NCI-H82 treated with DMSO at 0.1 percent for 48 hours (cell line): ENCODE results near the gene UNC5C.
A peak's percentile ranks its signal among the peaks of the same experiment; 100 is the strongest.

ENCODE experiments used
- DNase-seq: peaks from one replicate; lab custom pipeline; 2025; ENCODE audit not compliant: unreplicated experiment; lab: John Stamatoyannopoulos, UW

Gene UNC5C

GRCh38 chr4:95360256-95360903 is 188.4 kb downstream of the UNC5C start:
- DNase-seq = no peak

- no peak for DNase-seq
These were observed 190.4 kb downstream of the UNC5C start for GRCh38 chr4:95358421-95358820.

- DNase-seq = no peak
These were observed 193.8 kb downstream of the UNC5C start for GRCh38 chr4:95355021-95355420.

GRCh38 chr4:95348418-95348817 is 200.4 kb downstream of the UNC5C start:
- no peak for DNase-seq

- no peak for DNase-seq
These were observed 205.5 kb downstream of the UNC5C start for GRCh38 chr4:95343235-95343634.

- DNase-seq = no peak
These were observed 208.6 kb downstream of the UNC5C start for GRCh38 chr4:95340191-95340590.

- DNase-seq = no peak
These were observed 223.1 kb downstream of the UNC5C start for GRCh38 chr4:95325665-95326064.

GRCh38 chr4:95319169-95319568 is 229.6 kb downstream of the UNC5C start:
- no peak for DNase-seq

GRCh38 chr4:95318483-95318882 is 230.3 kb downstream of the UNC5C start:
- DNase-seq = no peak

GRCh38 chr4:95318044-95318443 is 230.7 kb downstream of the UNC5C start:
- DNase-seq = no peak

- DNase-seq = no peak
These were observed 231.5 kb downstream of the UNC5C start for GRCh38 chr4:95317085-95317793.

GRCh38 chr4:95314573-95314972 is 234.2 kb downstream of the UNC5C start:
- no peak for DNase-seq

- DNase-seq = no peak
These were observed 243.9 kb downstream of the UNC5C start for GRCh38 chr4:95304898-95305297.

- DNase-seq = no peak
These were observed 248.5 kb downstream of the UNC5C start for GRCh38 chr4:95300304-95300703.

- DNase-seq = no peak
These were observed 252.7 kb downstream of the UNC5C start for GRCh38 chr4:95296052-95296451.

- no peak for DNase-seq
These were observed 253.6 kb downstream of the UNC5C start for GRCh38 chr4:95295157-95295556.

GRCh38 chr4:95294321-95294720 is 254.5 kb downstream of the UNC5C start:
- DNase-seq = peak; percentile 81

GRCh38 chr4:95293014-95293413 is 255.8 kb downstream of the UNC5C start:
- no peak for DNase-seq

GRCh38 chr4:95290702-95291101 is 258.1 kb downstream of the UNC5C start:
- no peak for DNase-seq

- no peak for DNase-seq
These were observed 259.6 kb downstream of the UNC5C start for GRCh38 chr4:95289028-95289634.

GRCh38 chr4:95288552-95288951 is 260.2 kb downstream of the UNC5C start:
- DNase-seq = no peak

- DNase-seq = no peak
These were observed 263.0 kb downstream of the UNC5C start for GRCh38 chr4:95285797-95286196.
